ENCODE data around the gene GCN1. TPM values are rescaled to one million over a fixed set of nuclear protein-coding genes. Genes with fewer than 3 reads are reported as not detected.

Gene GCN1
- total RNA-seq, 2 donors from 2014 or later, result 39.7 to 83.1 TPM

GRCh38 chr12:120116441-120116791 is 78.1 kb downstream of the GCN1 start, which contains the start of gene RAB35:
TSS of gene RAB35 (minus strand) at chr12:120116753. CDS start at chr12:120116650, 103 bp downstream.
- intact Hi-C loops (cut with DNase I), result no loop called here
- TF ChIP-seq, protein P1, sequence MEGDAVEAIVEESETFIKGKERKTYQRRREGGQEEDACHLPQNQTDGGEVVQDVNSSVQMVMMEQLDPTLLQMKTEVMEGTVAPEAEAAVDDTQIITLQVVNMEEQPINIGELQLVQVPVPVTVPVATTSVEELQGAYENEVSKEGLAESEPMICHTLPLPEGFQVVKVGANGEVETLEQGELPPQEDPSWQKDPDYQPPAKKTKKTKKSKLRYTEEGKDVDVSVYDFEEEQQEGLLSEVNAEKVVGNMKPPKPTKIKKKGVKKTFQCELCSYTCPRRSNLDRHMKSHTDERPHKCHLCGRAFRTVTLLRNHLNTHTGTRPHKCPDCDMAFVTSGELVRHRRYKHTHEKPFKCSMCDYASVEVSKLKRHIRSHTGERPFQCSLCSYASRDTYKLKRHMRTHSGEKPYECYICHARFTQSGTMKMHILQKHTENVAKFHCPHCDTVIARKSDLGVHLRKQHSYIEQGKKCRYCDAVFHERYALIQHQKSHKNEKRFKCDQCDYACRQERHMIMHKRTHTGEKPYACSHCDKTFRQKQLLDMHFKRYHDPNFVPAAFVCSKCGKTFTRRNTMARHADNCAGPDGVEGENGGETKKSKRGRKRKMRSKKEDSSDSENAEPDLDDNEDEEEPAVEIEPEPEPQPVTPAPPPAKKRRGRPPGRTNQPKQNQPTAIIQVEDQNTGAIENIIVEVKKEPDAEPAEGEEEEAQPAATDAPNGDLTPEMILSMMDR (IDR thresholded peaks at IDR 0.05), result no peak
- peak in 2 of 3 donors; percentile 69 to 79 for TF ChIP-seq POLR2A (IDR thresholded peaks at IDR 0.05)
- DNase-seq, result no peak
- no peak for ATAC-seq
- H3K36me3 ChIP-seq (replicated peaks in 1 of 2; ENCODE audit: insufficient read depth in 1 of 2, low read depth in 2 of 2), result no peaks in the 10 kb centered on the region
- H3K27ac ChIP-seq, result peak within 1 kb of the TSS; percentile 73 to 94 (median 86)
- peaks cover 35% of the 10 kb centered on the region for H3K4me1 ChIP-seq
- no peaks in the 10 kb centered on the region for H3K9me3 ChIP-seq
- H3K4me3 ChIP-seq, result peak within 1 kb of the TSS; percentile 47 to 62
- WGBS, 2 donors, result 0 to 1% methylated on average over 1 to 49 of the region's 50 CpGs
- no peaks in the 10 kb centered on the region for H3K27me3 ChIP-seq

DNA sequence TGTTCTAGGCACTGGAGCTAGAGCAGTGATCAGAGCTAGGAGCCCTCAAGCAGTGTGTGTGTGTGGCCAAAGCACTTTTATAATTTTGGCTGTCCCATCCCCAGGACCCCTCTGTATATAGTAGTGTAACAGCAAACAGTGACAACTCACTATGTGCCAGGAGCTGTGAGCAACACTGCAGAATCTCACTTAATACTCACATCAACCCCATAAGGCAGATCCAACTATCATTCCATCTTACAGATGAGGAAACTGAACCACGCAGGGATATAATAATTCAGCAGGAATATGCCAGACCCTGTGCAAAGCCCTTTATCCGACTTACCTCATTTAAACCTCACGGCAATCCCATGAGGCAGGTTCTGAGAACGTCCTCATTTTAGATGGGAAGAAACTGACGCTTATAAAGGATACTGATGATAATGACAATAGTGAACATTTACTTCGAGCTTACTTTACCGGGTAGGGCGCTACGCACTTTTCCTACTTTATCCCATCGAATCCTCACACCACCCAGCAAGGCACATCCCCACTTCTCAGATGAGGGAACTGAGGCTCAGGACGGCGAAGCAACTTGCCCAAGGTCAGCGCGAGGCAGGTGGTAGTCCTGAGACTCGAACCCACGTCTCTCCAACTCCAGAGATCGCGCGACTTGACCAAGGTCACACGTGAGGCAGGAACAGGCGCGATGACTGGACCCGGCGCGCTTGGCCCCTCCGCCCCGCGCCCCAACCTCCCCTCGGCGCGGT is 78.6 kb downstream of the GCN1 start:
- Histone ChIP-seq H3K4me1 (peaks cover 35% of the 10 kb centered on the region), H3K9me3 (no peaks in the 10 kb centered on the region), H3K36me3 (replicated peaks in 1 of 2; ENCODE audit: insufficient read depth in 1 of 2, low read depth in 2 of 2) (no peaks in the 10 kb centered on the region), H3K4me3 (peak overlapping the region; percentile 34 to 56), H3K27ac (peak overlapping the region; percentile 73 to 94 (median 86)), H3K27me3 (no peaks in the 10 kb centered on the region)
- intact Hi-C loops (cut with DNase I), result no loop called here
- DNase-seq, result peak; percentile 43 to 54 (median 48)
- TF ChIP-seq, protein P1 (IDR thresholded peaks at IDR 0.05), result no peak
- TF ChIP-seq POLR2A (IDR thresholded peaks at IDR 0.05), result no peak
- ATAC-seq, result no peak
- WGBS, 2 donors, result 16 to 43% methylated on average over 15 to 31 of the region's 31 CpGs

- no peak overlapping the region for H3K4me3 ChIP-seq
- H3K27me3 ChIP-seq, result no peaks in the 10 kb centered on the region
- no peak for DNase-seq
- no peak overlapping the region for H3K27ac ChIP-seq
- no peaks in the 10 kb centered on the region for H3K36me3 ChIP-seq (replicated peaks in 1 of 2; ENCODE audit: insufficient read depth in 1 of 2, low read depth in 2 of 2)
- peaks cover 35% of the 10 kb centered on the region for H3K4me1 ChIP-seq
- TF ChIP-seq, protein P1 (IDR thresholded peaks at IDR 0.05), result no peak
- TF ChIP-seq POLR2A (IDR thresholded peaks at IDR 0.05), result no peak
- no peak for ATAC-seq
- H3K9me3 ChIP-seq, result no peaks in the 10 kb centered on the region
- WGBS, 2 donors, result 79 to 87% methylated on average over 3 of the region's 3 CpGs
- intact Hi-C loops (cut with DNase I), result no loop called here
Measured at GRCh38 chr12:120115066-120115465, 79.4 kb downstream of the GCN1 start.

- WGBS, 2 donors, result 71 to 88% methylated on average over 19 to 26 of the region's 26 CpGs
- intact Hi-C loops (cut with DNase I), result no loop called here
- Histone ChIP-seq H3K4me3 (no peak overlapping the region), H3K36me3 (replicated peaks in 1 of 2; ENCODE audit: insufficient read depth in 1 of 2, low read depth in 2 of 2) (peaks cover 0 to 2% of the 10 kb centered on the region in 2 donors), H3K4me1 (peaks cover 14% of the 10 kb centered on the region), H3K27me3 (no peaks in the 10 kb centered on the region), H3K27ac (peak overlapping the region in 1 of 4 donors; percentile 11), H3K9me3 (no peaks in the 10 kb centered on the region)
- DNase-seq (peak in 2 of 4 donors; percentile 35 to 72), ATAC-seq (no peak)
- no peak for TF ChIP-seq POLR2A (IDR thresholded peaks at IDR 0.05)
- TF ChIP-seq, protein P1 (IDR thresholded peaks at IDR 0.05), result no peak
Measured at GRCh38 chr12:120110550-120111501, 83.7 kb downstream of the GCN1 start.

Data from body of pancreas (tissue), 4 donors.